Epithelial cell of prostate (primary cell): ENCODE measurements around the gene KCTD1.

Experiments
- DNase-seq: peaks from one replicate; pipeline ENCODE4 v3.0.0-alpha.2; 2011; ENCODE audit warnings: low read depth, low spot score
- H3K27ac ChIP-seq: fragments of 450-650 bp; 2 replicates; pipeline ENCODE4 v1.5.1; 2017; ENCODE audit warnings: mild to moderate bottlenecking

KCTD1 gene

DNA sequence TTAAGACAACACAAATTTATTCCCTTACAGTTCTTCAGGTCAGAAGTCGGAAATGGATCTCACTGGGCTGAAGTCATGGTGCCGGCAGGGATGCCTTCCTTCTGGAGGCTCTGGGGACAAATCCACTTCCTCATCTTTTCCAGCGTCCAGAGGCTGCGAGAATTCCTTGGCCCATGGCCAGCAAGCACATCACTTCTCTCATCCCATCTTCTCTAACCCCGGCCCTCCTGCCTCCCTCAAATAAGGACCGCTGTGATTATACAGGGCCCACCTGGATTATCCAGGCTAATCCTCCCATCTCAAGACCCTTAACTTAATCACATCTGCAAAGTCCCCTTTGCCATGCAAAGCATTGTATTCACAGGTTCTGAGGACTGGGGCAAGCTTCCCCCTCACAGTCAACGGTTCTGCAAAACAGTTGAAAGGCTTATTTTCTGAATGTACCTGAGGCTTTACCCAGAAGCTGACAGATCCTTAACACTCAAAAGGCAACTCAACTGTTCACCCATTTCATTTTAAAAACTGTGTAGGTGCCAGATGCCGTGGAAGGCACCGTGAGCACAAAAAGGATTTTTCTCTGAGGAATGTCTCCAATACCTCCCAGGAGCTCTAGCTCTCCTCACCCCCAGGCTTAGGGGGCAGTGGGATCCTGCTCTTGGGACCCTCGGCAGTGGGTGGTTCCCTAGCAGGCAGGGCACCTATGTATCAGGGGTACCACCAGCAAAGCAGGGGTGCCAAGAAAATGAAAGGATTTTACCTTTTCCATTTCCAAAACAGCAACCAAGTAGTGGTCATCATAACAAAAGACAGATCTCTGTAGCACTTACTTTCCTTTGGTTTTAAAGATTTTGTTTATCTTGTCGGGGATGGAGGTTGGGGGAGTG is 84.0 kb downstream of the KCTD1 start:
- DNase-seq: no peak
- H3K27ac ChIP-seq: no peak overlapping the region

DNA sequence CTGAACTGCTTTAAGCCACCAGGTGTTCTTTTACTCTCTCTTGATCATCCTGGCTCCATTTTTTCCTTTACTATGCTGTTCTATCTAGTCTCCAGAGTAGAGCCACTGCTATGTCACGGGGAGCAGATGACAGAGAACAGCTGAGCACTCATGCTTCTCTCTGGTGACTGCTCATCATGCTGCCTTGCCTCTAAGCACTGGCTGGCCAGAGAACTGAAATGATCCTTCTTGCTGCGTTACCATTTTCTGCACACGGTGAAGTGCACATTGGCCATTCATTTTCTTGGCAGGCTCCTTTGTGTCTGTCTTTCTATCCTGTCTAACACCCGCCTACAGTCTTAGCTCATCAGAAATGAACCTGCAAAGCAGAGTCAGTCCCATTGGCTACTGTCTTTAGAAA is 86.0 kb downstream of the KCTD1 start:
- no peak for DNase-seq
- no peak overlapping the region for H3K27ac ChIP-seq

DNA sequence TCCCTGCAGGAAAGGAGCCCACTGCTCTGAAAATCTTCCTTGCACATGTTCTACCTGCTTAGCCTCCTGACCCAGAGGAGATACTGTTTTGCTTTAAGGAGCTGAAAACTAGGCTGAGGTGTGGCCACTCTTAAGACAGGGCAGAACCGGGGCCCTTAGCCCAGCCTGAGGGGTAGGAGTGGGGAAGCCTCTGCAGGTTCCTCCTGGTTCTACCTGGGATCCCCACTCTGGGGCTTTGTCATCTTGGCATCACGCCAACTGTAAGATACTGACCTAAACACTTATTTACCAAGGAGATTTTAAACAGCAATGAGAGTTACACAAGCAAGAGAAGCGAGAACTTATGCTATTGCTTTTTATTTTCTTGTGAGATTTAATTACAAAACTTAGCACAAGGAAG is 86.9 kb downstream of the KCTD1 start:
- no peak for DNase-seq
- peak overlapping the region; percentile 62 for H3K27ac ChIP-seq

DNA sequence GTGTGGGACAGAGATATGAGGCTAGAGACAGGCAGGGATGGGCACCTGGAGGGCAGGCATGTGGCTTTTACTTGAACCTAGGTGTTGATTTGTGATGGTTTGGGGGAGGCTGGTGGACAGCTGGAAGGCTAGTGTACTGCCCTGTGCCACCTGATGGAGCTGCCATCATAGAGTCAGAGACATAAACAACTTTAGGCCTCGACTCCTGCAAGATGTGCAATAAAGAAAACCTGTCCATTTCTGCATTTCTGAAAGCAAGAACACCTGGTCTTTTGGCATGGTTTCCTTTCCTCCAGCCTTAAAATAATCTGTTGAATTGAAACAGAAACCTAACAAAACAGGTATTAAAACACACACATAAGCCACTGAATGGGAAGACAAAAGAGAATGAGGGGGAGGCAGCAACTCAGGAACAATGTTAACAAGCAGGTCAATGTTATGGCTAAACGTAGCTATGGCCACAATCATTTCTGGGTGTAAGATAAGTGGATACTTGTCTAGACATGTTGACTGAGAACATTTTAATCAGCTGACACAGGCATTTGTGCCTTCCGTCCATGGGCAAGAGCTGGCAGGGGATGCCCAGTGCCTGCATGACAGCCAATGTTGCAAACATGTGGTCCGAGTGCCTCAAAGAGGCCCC is 87.8 kb downstream of the KCTD1 start:
- peak; percentile 68 for DNase-seq
- H3K27ac ChIP-seq: peak overlapping the region; percentile 62

DNA sequence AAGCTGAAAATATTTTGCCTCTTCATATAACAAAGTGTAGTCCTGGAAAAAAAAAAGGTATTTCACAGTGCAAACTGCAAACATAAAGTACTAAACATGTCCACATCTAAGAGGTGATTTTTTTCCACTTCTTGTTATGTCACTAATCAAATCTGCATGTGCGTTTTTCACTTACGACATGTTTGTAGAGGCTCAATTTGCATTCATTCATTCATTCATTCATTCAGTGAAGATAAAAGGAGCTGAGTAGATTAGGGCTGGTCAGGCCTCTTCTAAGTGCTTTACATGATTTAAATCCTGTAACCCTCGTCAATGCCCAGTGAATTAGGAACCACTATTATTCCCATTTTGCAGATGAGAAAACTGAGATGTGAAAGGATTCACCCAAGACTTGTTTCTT is 88.5 kb downstream of the KCTD1 start:
- peak overlapping the region; percentile 62 for H3K27ac ChIP-seq
- DNase-seq: no peak

DNA sequence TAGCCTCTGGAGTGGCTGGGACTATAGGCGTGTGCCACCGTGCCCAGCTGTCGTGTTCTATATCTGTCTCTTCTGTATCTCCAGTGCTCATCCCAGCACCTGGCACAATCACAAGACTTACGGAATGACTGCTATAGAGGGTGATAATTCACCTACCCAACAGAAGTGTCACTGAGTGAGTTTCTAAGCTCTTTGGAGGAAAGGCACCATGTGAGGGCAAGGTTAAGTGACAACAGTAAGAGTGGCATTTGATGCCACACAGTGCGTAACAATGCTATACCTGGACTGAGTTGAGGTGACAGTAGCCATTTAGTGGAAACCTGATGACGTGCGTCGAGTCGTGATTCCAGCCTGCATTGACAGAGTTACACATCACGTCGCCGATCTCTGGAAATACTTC is 89.0 kb downstream of the KCTD1 start:
- H3K27ac ChIP-seq: peak overlapping the region; percentile 72
- DNase-seq: no peak

DNA sequence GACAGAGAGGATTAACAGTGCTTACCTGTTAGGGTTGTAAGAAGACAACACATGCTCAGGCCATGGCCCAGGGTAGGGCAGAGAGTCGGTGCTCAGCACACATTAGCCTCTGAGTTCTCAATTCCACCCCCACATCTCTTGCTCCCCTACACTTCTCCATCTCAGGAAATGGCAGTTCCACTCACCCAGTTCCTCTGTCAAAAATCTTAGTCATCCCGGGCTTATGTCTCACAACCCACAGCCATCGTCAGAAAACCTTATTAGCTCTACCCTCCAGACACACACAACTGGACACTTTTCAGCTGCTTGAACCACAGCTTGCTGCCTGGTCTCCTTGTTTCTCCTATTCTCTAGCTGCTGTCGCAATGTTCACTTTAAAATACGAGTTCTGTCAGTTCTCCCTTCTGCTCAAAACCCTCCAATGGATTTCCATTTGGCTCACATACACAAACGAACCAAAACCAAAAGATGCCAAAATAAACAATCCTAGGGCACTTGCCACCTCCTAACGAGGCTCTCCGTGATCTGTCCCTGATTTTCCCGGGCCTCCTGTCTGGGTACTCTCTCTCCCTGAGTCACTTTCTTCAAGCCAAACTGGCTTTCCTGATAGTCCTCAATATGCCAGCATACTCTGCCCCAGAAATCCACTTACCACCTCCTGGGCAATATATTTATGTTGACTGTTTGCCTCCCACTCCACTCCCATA is 89.7 kb downstream of the KCTD1 start:
- DNase-seq: no peak
- H3K27ac ChIP-seq: peak overlapping the region; percentile 72

DNA sequence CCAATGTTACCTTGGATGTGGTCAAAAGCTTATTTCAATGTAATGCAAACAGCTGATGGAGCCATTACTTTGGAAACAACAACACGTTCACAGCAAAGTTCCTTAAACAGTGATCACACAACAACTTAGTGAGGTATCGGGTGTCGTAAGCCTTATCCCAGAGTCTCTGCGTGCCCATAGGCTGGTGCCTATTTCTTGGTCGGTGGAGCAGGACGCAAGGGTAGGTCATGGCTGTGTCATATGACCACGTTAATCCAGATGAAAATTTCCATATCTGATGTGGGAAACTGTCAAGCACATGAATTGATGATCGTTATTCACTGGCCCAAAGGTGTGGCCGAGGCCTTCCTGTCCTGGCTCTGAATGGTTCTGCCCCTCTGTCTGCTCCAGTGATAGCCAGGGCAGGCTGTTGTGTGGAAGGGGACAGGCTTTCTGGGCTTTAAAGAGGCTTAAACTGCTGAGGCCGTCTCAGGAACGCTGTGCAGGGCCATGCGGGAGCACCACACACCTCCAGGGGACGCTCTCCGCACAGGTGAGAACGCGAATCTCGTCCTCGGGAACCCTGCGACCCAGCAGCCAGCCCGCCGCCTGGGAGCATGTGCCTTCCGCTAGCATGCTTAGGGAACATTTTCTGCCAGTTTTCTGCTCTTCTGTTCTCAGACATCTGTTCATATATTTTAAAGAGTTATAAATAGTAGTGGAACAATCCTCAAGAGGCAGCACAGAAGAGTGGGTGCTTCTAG is 90.6 kb downstream of the KCTD1 start:
- peak overlapping the region; percentile 72 for H3K27ac ChIP-seq
- no peak for DNase-seq

DNA sequence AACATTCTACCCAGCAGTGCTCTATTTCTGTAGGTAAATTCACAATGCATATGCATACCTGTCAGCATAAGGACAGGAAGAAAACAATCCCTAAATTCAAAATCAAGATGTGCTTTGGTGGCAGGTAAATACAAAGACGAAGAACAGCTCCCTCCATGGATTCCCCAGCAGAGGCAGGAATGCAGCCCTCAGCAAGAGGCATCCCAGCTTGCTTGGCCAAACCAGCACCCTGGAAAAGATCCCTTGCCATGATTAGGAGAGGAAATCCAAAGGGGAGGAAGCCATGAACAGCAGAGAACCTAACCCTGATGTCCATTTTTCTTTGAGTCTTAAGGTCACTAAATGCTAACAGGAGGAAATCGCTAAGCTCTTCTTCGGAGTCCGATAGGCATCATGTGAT is 91.2 kb downstream of the KCTD1 start:
- H3K27ac ChIP-seq: peak overlapping the region; percentile 61
- no peak for DNase-seq

DNA sequence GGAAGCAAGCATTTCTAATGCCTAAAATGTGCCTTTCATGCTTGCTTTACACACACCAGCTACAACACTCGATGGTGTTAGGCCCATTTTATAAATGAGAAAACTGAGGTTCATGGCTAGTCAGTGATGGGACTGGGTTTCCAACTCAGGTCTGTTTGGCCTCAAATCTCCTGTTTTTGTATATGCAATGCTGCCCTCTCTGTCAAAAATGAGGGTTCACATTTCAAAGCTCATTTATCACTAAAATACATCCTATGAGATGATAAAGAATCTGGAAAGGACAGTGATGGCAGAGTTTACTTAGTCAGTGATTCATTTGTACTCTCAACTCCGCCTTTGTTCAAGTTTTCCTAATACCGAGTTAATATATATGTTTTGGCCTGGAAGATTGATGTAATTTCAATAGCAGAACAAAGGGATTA is 92.3 kb downstream of the KCTD1 start:
- no peak for DNase-seq
- peak overlapping the region; percentile 61 for H3K27ac ChIP-seq

DNA sequence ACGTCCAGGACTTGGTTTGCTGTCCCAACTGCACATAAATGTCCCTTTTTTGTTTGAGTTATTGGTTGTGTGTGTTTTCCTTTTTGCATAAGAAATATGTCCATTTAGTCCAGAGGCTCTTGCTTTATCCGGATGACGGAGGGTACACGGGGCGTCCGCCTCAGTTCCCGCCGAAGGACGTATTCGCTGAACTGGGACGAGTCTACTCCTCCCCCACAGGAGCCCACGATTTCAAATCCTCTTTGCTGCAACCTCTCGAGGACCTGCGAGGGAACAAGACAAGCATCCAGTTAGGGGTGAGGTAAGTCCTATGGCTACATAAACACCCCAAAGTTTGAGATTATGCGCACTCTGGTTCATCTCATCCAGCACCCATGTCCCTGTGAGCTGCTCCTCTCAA is 92.7 kb downstream of the KCTD1 start:
- DNase-seq: no peak
- no peak overlapping the region for H3K27ac ChIP-seq

DNA sequence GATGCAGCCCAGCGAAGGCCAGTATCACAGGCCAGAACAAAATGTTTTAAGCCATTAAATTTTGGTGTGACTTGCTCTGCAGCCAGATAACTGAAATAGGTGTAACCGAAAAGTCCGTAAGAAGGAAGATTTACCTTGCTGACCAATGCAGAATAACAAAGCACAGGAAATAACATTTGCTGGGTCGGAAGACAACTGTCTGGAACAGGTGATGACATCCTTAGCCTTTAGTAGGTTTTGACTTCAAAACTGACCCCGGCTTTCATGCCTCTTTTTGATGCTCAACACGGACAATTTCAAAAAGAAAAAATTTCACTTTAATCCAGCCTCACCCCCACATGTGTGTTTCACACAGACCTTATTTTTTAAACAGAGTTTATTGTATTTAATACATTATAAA is 93.7 kb downstream of the KCTD1 start:
- no peak overlapping the region for H3K27ac ChIP-seq

DNA sequence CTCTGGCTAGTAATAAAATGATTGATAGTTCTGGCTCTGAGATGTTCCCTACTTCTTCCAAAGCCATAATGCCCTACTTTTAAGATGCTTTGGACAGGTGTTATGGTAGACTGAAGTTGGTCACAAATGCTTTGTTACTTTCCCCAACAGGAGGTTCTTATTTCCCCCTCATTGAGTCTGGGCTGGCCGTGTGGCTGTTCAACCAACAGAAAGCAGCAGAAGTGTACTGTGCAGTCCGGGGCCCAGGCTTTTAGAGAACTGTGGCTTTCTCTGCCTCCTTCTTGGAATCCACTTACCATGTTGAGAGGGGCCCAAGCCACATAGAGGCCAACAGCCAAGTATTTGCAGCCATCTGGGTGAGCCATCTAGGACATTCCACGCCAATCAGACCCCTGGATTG is 94.2 kb downstream of the KCTD1 start:
- no peak for DNase-seq
- H3K27ac ChIP-seq: no peak overlapping the region

More for the DNA sequence above, 93.7 kb downstream of the KCTD1 start:
- no peak for DNase-seq

DNA sequence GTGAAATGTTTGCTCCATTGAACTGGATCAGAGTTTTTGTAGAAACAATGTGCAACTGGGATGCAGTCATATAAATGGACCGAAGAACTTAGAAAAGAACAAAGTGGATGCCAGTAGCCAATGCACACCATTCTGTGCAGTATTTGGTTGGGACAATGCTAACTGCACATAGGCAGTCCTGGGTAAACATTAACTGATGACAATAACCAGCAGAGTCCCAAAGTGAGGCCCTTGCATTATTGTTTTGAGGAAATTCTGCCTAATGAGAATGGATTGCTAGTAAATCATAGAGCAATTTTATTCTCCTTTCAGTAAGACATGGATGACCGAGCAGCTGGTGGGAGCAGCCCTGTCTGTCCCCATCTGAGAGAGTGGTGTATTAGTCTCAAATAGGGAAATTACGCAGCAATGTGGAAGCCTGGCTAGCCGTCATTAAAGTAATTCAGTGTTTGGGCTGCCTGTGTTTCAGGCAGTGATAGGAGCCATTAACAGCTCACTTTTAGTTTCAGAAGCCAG is 94.9 kb downstream of the KCTD1 start:
- no peak overlapping the region for H3K27ac ChIP-seq
- no peak for DNase-seq

DNA sequence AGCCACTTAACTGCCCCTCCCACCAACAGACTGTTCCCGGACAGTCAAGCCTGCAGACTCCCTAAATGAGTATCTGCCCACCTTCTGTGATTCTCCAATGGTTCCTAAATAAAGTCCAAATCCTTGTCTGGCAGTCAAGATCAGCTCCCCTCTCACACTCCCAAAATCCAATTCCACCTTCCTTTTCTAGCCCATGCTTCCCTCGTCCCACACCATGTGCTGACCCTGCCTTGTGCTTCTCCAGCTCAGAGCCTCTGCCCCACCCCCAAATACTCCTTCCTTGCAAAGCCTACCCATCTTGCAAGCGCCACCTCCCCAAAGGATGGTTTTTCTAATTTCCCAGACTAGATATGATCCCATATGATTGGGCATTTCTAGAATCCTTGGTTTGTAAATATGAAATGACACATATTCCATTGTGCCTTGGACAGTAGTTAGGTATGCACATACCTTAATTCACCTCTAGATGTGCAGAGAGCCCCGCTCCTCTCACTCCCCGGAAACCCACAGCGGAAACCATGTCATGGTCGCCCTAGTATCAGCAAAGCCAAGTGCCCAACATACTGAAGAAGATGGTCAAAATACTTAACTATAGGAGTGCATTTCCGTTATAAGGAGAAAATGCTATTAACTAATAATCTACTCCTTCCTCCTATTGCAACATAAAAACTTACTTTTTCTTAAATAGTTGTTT is 97.2 kb downstream of the KCTD1 start:
- H3K27ac ChIP-seq: no peak overlapping the region
- DNase-seq: no peak

DNA sequence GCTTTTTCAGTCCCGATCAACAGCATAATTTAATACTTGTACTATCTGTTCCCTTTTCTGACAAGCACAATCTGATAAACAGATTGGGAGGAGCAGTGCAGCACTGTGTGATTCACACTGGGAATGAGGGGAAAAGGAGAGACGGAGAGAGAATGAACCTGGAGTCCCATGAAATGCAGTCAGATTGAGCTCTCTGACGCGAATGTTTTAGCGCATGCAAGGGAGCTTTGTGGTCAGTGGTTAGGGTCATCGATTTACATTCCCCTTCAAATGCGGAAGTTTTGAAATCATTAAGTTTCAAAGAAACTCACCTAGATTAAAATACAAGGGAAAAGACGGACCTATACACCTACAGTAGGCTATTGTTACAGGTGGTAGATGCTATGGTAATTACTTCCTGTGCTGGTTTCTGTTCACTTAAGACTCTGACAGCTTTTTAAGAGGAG is 99.6 kb downstream of the KCTD1 start:
- H3K27ac ChIP-seq: peak overlapping the region; percentile 42
- DNase-seq: no peak

DNA sequence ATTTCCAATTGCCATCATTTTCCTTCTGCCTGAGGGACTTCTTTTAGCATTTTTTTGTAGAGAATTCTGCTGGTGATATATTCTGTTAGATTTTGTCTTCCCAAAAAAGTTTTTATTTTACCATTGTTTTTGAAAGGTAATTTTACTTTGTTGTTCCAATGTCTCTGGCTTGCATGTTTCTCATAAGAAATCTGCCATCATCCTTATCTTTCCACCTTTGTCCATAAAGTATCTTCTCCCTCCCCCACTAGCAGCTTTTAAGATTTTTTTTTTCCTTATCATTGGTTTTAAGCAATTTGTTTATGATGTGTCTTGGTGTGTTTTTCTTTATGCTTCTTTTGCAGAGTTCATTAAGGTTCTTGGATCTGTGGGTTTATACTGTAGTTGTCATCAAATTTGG is 104.5 kb downstream of the KCTD1 start:
- no peak for DNase-seq
- no peak overlapping the region for H3K27ac ChIP-seq

DNA sequence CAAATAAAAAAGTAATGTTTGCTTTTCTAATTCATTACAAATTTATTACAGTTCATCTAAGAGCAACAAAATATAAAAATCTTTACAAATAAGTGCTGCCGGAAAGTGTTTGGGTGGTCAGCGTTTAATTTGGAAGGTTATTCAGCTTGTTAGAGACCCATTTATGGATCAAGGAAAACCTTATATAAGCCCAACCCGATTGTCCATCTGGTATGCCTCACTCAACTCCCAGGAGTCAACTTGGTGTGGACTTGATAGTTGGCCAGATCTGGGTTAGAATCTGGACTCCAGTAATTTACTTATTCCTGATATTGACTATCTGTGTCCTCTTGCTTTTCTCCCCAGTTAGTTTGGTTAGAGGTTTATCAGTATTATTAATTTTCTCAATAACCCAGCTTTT is 106.2 kb downstream of the KCTD1 start:
- peak overlapping the region; percentile 29 for H3K27ac ChIP-seq
- no peak for DNase-seq

DNA sequence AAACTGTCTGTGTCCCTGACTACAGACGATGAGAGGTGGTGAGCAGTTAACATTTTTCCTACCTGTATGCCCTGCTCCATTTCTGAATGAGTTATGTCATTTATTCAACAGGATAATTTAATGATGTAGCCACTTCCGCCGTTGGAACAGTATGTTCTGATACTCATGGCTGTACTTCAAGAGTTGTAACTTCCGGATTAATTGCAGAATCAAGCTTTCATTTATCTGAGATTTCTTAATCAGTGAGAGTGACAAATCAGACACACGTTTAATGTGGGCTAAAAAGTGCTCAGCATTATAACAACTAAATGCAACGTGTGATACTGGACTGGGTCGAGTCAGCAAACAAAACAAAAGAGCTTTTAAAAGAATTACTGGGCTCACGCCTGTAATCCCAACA is 107.7 kb downstream of the KCTD1 start:
- DNase-seq: no peak

DNA sequence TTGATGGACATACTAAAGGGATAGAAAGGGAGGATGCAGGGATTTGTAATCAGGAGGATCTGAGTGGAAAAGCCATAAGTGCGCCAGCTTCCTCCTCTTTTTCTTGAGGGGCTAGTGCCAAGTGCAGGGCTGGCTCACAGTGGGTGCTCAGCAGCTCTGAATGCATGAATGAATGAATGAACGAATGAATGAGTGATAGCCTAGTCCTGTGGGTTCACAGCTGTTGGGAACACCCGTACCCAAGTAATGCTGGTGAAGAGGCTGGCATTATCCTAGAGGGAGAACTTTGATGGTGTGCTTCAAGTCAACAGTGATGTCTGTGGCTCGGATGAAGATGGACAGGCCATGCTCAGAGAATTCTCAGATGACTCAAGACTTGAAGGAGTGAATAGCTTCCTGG is 108.8 kb downstream of the KCTD1 start:
- no peak for DNase-seq
- H3K27ac ChIP-seq: no peak overlapping the region

More for the DNA sequence above, 107.7 kb downstream of the KCTD1 start:
- H3K27ac ChIP-seq: peak overlapping the region; percentile 29
